NCI-H524 treated with DMSO at 0.1 percent for 48 hours (cell line): ENCODE measurements around the gene WDR7.

ENCODE experiments used
- DNase-seq: peaks from one replicate; lab custom pipeline; 2025; lab: John Stamatoyannopoulos, UW

Gene WDR7

DNA sequence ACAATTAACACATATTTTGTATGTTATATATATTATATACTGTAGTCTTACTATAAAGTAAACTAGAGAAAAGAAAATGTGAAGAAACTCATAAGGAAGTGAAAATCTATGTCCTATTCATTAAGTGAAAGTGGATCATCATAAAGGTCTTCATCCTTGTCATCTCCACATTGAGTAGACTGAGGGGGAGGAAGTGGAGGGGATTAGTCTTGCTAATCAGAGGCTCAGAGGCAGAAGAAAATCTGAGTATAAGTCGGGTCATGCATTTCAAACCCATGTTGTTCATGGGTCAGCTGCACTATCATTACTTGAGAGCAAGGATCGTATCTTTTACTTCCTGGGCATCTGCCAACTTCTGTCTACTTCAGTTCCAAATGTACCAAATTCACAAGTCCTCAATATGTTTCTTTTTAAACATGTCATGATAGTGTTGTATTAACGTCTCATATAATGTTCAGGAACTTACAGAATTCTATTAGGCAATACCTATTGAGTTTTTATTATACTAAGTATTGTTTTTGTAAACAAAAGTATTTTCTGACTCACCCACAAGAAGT lies 286.8 kb downstream of the WDR7 start:
- no peak for DNase-seq

DNA sequence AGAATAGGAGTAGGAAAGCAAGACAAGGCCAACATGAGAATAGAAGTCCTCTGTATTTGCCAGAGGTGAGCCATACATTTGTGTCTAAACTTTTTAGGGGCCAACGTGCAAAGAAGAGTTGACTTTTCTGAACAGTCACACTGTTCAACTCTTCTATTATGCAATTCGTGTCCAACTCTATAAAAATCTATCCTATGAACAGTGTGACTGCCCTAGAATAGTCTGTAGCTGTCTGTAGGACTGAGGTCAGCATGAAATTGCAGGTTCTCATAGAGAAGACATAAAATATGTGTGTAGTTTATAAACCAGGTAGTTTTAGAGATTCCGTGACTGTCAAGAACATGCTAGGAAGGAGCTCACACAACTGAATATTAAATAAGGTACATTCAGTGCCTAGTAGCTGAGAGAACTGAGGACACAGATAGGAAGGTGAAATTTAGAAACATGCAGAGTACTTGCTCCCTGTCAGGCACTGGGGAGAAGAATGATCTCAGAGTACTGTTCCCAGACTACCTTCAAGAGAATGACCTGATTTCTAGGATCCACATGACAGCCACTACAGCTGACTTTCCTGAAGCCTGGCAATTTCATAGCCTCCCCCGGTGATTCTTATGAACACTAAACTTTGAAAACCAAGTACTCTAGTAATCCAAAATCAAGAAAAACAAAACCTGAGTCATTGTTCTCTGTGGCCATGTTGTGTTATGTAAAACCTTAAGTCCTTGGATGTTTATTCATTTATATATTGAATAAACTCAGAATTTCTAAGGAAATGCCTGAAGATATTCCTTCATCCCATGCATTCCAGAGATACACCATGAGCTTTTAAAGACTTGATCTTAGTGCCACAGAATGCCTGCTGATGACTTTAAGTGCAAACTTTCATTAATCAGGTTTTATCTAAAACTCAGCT lies 294.3 kb downstream of the WDR7 start:
- no peak for DNase-seq

DNA sequence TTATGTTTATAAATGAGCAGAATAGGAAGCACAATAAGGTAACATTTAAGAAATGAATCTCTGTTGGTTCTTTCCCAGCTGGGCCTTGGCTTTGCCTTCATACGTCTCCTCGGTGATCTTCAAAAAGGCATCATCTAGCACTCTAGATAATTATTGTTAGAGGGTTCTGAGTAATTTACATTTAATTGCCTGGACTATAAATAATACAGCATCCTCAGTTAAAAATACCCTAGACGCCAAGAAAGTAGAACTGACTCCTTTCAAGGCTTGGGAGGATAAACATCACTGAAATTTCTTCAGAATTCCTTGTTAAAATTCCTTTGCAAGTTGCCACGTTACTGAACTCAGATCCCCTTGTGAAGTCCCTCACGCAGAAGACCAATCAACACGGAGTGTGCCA lies 296.1 kb downstream of the WDR7 start:
- no peak for DNase-seq

DNA sequence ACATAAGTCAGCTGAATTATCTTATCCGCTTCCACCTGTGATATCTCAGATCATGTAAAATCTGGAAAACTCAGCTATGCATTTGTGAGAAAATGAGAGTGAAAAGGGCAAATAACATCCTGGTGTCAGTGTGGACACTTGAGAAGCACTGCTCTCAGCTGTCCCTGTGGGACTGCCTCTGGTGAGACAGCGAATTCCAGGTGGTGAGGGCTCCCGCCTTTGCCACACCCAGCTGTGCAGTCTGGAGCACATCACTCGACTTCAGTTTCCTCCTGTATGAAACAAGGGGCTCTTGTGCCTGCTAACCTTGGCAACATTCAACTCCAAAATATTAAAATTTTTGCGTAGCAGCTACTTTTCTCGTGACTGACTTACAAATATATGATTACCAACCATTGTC lies 300.9 kb downstream of the WDR7 start:
- peak; percentile 30 for DNase-seq

DNA sequence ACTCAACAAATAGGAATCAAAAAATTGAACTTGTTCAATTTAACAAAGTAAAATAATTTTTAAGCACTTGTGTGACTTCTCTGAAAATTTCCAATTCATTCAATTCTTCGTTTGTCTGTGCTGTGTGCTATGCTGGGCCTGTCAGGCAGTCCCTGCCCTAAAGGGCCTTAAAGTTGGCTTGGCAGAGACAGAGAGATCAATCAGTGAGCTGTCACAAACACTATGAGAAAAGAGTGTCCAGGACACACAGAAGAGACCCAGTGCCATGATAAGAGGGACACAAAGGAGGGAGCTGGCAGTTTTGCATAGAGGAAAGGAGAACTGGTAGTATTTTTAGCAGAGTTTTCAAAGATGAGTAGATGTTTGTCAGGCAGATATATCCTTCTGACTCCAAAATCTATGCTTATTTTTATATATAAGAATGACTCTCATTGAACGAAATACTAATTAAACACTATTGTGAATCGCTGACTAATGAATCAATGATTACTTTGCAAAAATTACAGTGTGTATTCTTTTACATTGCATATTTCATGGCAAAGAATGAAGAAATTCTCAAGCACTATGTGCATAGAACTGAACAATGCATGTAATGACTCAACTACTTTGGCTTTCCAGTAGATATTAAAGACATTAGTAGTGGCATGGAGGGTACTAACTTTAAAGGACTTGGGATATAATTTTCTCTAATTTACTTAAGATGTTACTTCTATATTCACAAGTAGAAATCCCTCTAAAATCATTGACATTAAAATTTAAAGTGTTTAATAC lies 302.5 kb downstream of the WDR7 start:
- DNase-seq: no peak

DNA sequence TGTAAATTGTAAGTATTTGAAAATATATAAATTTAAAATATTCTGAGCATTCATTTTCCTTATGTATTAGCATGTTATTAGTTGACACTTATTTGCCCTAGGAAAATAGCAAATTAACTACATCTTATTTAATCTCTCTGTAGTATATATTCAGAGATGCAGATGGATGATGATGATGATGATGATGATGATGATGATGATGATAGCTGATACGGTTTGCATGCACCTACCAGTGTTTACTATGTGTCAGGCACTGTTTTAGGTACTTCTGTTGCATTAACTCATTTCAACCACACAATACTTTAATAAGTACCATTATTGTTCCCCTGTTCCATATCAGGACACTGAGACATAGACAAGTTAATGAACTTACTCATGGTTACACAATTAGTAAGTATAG lies 304.3 kb downstream of the WDR7 start:
- DNase-seq: no peak

DNA sequence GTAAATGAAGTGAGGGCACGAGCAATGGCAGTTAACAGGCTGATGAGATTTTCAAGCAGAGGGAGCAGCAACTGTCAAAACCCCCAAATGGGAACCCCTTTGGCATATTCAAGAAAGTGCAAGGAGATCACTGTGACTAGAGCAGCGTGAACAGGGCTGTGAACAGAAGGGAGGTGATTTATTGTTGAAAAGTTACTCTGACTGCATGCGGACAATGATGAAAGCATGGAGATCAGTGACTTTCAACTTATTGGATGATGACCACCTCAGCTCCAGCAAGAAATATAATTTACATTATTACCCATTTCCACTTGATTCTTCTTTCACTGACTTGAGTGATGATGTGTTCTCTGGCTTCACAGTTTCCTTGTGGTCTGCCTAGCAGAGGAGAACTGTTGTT lies 308.0 kb downstream of the WDR7 start:
- DNase-seq: no peak

DNA sequence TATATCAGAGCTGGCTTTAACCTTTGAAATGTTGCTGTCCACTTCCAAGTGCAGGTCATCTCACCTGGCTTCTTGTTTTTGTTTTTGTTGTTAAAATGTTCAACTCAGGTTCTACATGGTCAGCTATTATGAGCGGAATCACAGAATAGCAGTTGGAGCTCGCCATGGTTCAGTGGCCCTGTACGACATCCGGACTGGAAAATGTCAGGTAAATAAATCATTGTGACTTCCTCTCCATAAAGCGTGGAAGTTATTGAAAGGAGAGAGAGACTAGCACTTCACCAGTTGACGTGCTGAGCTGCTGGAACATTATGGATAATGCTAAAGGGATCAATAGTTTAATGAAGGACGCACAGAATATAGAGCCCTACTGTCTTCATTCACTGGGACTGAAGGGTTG lies 311.2 kb downstream of the WDR7 start:
- no peak for DNase-seq

DNA sequence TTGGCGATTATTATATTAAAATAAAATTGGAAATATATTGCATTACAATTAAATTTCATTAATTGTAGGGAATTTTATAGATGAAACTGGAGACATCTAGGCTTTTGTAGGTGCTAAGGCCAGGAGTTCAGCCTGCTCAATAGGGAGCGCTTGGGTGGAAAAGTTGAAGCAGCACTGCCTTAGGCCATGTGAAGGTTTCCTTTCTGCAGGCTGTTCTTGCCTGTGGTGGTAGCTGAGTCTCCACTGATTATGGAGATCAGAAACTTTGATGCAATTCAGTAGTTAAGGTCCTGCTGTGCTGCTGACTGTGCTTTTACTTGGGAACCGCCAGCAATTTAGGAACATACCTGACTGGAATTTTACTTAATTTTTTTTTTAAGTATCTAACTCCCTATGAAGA lies 315.9 kb downstream of the WDR7 start:
- no peak for DNase-seq

DNA sequence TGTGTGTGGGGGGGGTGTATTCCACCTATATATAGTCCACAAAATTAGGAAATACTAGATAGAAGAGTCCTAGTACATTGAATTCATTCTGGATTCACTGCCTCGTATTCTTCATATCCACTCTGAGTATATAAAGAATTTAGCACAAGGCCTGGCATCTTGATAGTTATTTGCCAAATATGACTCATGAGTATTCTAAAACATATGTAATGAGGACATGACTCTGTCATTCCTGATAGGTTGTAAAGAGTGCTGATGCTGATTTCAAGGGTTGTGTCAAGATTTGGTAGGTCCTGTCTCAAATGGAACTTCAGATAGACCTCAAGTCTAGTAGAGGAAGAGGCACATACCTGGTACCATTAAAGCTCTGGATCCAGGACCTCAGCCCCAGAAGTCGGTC lies 322.3 kb downstream of the WDR7 start:
- no peak for DNase-seq

DNA sequence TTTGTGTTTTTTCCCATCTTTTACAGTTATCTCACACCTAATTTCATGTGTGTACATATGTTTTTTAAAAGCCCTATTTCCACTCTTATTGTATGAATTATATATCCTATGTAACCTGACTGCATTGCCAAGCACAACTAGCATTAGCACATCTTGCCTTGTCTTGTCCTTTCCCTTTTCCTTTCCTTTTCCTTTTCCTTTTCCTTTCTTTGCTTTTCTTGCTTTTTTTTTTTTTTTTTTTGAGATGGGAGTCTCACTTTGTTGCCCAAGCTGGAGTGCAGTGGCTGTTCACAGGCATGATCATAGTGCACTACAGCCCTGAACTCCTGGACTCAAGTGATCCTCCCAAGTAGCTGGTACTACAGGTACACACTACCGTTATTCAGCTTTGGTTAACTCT lies 323.0 kb downstream of the WDR7 start:
- DNase-seq: no peak

DNA sequence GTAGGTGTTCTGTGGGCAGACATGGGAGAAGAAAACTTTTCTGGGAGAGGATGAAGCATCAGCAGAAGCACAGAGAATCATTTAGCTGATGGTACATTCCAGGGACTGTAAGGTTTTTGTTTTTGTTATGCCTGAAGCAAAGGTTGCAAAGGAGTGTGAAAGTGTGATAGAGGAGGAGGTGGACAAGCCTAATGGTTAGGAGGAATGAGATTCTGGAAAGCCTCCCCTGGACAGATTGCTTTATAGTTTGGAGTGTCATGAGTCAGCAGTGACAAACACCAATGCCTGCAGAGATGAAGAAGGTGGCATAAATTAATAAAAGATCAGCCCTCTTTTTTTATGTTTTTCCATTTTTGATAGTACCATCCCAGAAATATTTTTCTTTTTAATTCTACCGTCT lies 324.1 kb downstream of the WDR7 start:
- no peak for DNase-seq

DNA sequence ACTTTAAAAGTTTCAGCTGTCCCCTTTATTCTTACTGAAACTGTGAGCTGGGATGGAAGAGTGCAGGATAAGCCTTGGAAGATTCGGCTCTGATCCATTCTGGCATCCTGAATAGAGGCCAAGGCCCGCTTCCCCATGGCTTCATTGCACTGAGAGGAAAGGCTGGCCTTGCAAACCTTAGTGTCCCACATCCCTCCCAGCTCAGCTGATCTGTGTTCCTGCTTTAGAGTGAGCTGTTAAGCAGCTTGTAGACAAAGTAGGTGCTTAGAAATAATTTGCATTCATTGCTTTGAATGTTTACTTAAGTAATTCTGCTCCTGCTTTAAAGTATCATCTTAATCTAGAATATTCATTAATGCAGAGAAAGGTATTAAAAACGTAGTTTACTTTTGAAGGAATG lies 326.1 kb downstream of the WDR7 start:
- DNase-seq: no peak

DNA sequence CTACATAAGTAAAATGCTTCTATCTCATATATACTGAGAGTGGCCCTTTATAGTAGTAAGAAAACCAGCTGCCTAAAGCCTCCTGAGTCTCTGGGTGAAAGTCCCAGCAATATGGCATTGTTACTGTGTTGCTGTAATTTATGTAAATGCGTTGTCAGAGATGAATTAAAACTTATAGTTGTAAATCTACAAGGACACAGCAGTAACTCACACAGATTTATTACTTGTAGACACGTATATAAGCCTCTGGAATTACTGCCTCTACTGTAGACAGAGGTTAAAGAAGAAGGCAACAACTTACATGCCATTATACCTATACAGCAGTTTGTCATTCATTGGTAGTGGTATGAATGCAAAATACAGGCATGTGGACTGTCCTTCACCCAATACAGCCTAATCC lies 326.6 kb downstream of the WDR7 start:
- no peak for DNase-seq

DNA sequence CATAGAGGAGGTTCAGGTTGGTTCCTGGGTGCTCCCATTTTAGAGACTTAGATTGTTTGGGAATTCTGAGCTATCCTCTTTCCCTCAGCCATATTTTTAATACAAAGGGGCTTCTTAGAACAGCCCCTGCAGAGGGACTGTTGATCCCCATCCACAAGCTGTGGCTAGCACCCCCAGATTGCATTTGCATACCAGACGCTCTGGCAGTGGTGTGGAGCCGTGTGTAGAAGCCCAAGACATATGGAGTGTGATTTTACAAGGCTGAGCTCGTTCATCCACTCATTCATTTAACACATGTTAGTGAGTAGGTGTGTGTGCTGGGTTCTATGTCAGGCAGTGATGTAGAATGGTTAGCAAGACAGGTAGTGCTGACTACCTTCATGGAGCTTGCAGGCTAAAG lies 329.0 kb downstream of the WDR7 start:
- no peak for DNase-seq

DNA sequence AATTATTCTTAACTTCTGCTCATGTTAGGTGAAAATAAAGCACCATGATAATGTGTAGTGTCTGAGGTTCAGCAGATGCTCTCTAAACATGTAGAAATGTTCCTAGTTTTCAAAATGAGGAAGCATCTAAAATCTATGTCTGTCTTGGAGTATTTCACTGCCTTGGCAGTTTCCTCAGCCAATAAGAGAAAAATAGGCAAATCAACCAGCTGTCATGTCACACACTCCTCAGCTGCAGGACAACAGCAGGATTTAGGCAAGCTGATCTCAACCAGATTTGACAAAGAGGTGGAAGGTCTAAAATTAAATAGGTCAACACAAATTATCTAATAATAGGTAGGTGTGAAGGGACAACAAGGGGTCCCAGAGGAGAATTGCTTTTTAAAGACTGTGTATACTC lies 331.6 kb downstream of the WDR7 start:
- no peak for DNase-seq

DNA sequence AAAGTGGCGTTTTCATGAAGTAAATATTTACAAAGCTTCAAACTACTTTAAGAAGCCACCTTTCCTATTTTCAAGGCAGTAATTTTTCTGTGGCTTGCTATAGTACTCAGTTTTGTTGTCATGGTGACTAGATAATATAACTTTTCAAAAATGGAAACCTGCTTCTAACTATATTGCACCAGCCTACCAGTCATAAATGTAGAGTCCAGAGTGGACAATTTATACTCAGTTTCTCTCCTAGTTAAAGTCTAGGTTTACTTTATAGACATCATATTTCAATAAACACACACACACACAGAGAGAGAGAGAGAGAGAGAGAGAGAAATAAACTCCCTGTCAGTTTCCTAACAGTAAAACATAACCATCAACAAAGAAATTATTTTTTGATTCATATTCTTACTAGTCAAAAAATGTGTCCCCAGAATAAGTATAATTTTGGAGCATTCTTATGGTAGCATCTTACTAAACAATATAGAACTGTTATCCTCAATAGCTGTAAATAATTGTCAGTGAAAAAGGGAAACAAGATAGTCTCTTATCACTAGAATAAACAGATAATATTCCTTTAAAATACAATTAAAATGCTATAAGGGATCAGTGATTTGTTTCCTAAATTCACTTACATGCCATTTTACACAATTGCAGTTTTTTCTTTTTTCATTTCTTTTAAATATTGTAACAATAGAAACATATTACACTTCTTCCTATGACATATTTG lies 332.3 kb downstream of the WDR7 start:
- DNase-seq: no peak

DNA sequence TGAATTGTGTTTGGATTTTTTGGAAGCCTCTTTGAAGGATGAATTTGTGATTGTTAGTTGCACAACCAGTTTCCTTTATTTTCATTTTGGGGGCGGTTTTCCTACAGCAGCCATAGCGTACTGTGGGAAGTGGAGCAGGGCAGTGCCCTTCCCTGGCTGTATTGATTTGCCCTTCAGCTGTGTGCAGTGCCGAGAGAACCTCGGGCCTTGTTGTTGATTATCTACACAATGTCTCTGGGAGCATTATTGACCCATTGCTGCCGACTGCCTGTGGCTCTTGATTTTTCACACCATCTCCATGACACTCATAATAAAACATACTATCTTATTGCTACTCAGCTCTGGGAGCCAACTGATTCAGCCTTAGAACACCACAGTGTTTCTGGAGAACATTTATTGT lies 333.6 kb downstream of the WDR7 start:
- no peak for DNase-seq

DNA sequence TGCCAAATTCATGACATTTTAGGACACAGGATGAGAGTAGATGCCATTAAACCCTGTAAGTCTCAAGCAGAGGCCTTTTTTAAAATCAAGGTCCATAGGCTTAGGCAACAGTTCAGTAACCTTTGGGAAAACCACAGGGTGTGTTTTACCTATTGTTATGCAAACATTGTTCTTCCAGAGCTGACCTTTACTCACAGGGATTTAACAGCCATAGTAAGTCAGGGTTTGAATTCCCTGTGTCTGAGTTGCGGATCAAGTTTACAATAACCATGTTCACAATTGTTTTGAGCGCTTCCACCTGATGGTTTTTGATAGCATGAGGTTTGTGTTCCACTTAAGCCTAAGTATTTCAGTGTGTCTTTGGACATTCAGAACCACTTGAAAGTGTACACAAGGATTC lies 335.7 kb downstream of the WDR7 start:
- no peak for DNase-seq

DNA sequence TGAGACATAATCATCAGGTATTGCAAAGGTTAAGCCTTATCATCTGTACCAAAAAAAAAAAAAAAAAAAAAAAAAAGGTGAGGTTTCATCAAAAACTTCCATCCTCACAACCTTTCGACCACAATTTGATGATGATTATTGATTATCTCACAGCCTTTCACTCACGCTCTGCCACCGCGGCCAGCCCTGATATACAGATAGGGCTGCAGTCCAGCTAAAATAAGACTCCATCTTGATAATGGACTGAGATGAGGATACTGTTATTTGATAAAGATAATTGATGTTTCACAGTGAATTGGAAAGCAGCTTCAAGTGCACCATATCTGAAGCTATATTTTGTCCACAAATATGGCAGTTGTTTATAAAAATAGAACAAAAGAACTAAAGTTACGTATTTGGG lies 336.1 kb downstream of the WDR7 start:
- no peak for DNase-seq

DNA sequence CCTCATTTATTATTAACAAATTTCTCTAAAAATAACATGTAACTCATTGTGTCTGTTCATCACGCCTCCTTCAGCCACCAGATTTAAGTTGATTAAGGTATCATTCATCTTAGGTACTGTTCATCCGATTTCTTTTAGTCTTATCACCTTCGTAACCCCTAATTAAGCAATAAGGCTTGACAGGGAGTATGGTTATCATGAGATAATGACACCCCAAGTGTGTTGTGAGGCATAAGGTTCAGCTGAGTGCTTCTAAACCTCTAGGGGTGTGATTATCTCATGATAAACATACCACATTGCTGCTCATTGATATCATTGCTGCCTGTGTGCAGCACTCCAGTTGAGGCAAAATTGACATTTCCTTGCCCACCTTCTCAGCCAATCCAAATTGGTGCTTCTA lies 336.9 kb downstream of the WDR7 start:
- DNase-seq: no peak

DNA sequence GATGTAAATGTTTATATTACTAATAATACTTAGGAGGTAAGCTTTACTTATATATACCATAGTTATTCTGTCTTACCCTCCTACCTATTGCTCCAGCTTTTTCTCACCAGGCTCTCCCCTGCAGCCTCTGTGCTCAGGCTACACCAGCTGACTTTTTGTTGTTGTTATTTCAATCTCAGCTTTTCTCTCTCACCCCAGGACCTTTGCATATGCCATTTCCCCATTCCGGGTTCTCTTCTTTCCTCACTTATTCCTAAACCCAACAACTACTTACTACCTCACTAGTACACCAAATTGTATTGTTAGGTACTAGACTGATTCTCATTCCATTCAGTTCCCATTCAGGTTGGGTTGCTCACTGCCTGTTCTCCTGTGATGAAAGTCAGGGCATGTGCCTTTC lies 339.5 kb downstream of the WDR7 start:
- no peak for DNase-seq

DNA sequence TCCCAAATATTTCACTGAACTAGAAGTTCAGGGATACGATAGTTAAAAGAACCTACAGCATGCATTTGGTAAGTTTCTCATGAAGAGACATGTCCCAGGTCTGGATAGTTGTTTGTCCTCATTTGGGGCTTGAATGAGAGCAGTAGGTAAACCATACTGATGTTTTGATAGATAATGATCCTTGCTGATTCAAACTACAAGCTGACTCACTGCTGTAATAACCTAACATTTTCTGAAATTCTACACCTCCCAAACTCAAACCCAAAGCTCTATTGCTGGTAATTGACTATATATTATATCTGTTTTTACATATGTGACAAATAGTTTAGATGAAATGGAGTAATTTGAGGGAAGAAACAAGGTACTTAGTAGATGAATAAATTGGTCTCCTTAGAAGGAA lies 341.6 kb downstream of the WDR7 start:
- no peak for DNase-seq
